Measurements from ENCODE around the gene KIF6. TPM values are rescaled to one million over a fixed set of nuclear protein-coding genes. Genes with fewer than 3 reads are reported as not detected.

KIF6 gene
- total and polyA plus RNA-seq, 4 donors: 2.0 to 4.8 (median 2.9) TPM

GRCh38 chr6:39608652-39609345, 116.4 kb downstream of the KIF6 start:
- WGBS (ENCODE audit: insufficient coverage): 90% methylated on average over 4 of the region's 7 CpGs
- no peak for DNase-seq (ENCODE audit: low read depth in 4 of 6, low spot score in 6 of 6)
- Histone ChIP-seq H3K27me3 (ENCODE audit: control insufficient read depth, insufficient read depth, low read length) (no peaks in the 10 kb centered on the region), H3K27ac (ENCODE audit: low read depth, low read length) (no peak overlapping the region), H3K4me1 (ENCODE audit: control insufficient read depth, insufficient read depth, low read length) (no peaks in the 10 kb centered on the region), H3K4me3 (ENCODE audit: low read depth, low read length) (no peak overlapping the region), H3K9me3 (ENCODE audit: control insufficient read depth, insufficient read depth, low read length) (no peaks in the 10 kb centered on the region), H3K36me3 (ENCODE audit: control insufficient read depth, insufficient read depth, low read length) (no peaks in the 10 kb centered on the region)

GRCh38 chr6:39602601-39603519, 122.3 kb downstream of the KIF6 start:
- Histone ChIP-seq H3K27ac (ENCODE audit: low read depth, low read length) (no peak overlapping the region), H3K4me1 (ENCODE audit: control insufficient read depth, insufficient read depth, low read length) (no peaks in the 10 kb centered on the region), H3K27me3 (ENCODE audit: control insufficient read depth, insufficient read depth, low read length) (no peaks in the 10 kb centered on the region), H3K36me3 (ENCODE audit: control insufficient read depth, insufficient read depth, low read length) (no peaks in the 10 kb centered on the region), H3K9me3 (ENCODE audit: control insufficient read depth, insufficient read depth, low read length) (no peaks in the 10 kb centered on the region), H3K4me3 (ENCODE audit: low read depth, low read length) (no peak overlapping the region)
- peak in 1 of 6 donors; percentile 19 for DNase-seq (ENCODE audit: low read depth in 4 of 6, low spot score in 6 of 6)
- 88% methylated on average over 3 of the region's 4 CpGs for WGBS (ENCODE audit: insufficient coverage)

GRCh38 chr6:39599973-39600372, 125.2 kb downstream of the KIF6 start:
- Histone ChIP-seq H3K4me1 (ENCODE audit: control insufficient read depth, insufficient read depth, low read length) (no peaks in the 10 kb centered on the region), H3K27ac (ENCODE audit: low read depth, low read length) (no peak overlapping the region), H3K9me3 (ENCODE audit: control insufficient read depth, insufficient read depth, low read length) (no peaks in the 10 kb centered on the region), H3K27me3 (ENCODE audit: control insufficient read depth, insufficient read depth, low read length) (no peaks in the 10 kb centered on the region), H3K36me3 (ENCODE audit: control insufficient read depth, insufficient read depth, low read length) (no peaks in the 10 kb centered on the region), H3K4me3 (ENCODE audit: low read depth, low read length) (no peak overlapping the region)
- peak in 2 of 6 donors; percentile 36 for DNase-seq (ENCODE audit: low read depth in 4 of 6, low spot score in 6 of 6)
- no CpG with 5 or more reads among the region's 2 CpGs for WGBS (ENCODE audit: insufficient coverage)

GRCh38 chr6:39599341-39599740, 125.9 kb downstream of the KIF6 start:
- Histone ChIP-seq H3K4me3 (ENCODE audit: low read depth, low read length) (no peak overlapping the region), H3K27ac (ENCODE audit: low read depth, low read length) (no peak overlapping the region), H3K4me1 (ENCODE audit: control insufficient read depth, insufficient read depth, low read length) (no peaks in the 10 kb centered on the region), H3K36me3 (ENCODE audit: control insufficient read depth, insufficient read depth, low read length) (no peaks in the 10 kb centered on the region), H3K9me3 (ENCODE audit: control insufficient read depth, insufficient read depth, low read length) (no peaks in the 10 kb centered on the region), H3K27me3 (ENCODE audit: control insufficient read depth, insufficient read depth, low read length) (no peaks in the 10 kb centered on the region)
- peak in 1 of 6 donors; percentile 13 for DNase-seq (ENCODE audit: low read depth in 4 of 6, low spot score in 6 of 6)
- WGBS (ENCODE audit: insufficient coverage): no CpG with 5 or more reads among the region's 2 CpGs

GRCh38 chr6:39594285-39594684, 130.9 kb downstream of the KIF6 start:
- WGBS (ENCODE audit: insufficient coverage): 57% methylated on average over 1 of the region's 2 CpGs

GRCh38 chr6:39593646-39594045, 131.6 kb downstream of the KIF6 start:
- Histone ChIP-seq H3K36me3 (ENCODE audit: control insufficient read depth, insufficient read depth, low read length) (no peaks in the 10 kb centered on the region), H3K4me3 (ENCODE audit: low read depth, low read length) (no peak overlapping the region), H3K27me3 (ENCODE audit: control insufficient read depth, insufficient read depth, low read length) (no peaks in the 10 kb centered on the region), H3K9me3 (ENCODE audit: control insufficient read depth, insufficient read depth, low read length) (no peaks in the 10 kb centered on the region), H3K4me1 (ENCODE audit: control insufficient read depth, insufficient read depth, low read length) (no peaks in the 10 kb centered on the region), H3K27ac (ENCODE audit: low read depth, low read length) (no peak overlapping the region)
- DNase-seq (ENCODE audit: low read depth in 4 of 6, low spot score in 6 of 6): peak in 2 of 6 donors; percentile 36 to 40
- 73% methylated on average over 2 of the region's 2 CpGs for WGBS (ENCODE audit: insufficient coverage)

More at GRCh38 chr6:39594285-39594684, 130.9 kb downstream of the KIF6 start:
- H3K4me1 ChIP-seq (ENCODE audit: control insufficient read depth, insufficient read depth, low read length): no peaks in the 10 kb centered on the region
- no peak overlapping the region for H3K27ac ChIP-seq (ENCODE audit: low read depth, low read length)
- H3K9me3 ChIP-seq (ENCODE audit: control insufficient read depth, insufficient read depth, low read length): no peaks in the 10 kb centered on the region
- no peaks in the 10 kb centered on the region for H3K36me3 ChIP-seq (ENCODE audit: control insufficient read depth, insufficient read depth, low read length)
- peak in 1 of 6 donors; percentile 56 for DNase-seq (ENCODE audit: low read depth in 4 of 6, low spot score in 6 of 6)
- H3K27me3 ChIP-seq (ENCODE audit: control insufficient read depth, insufficient read depth, low read length): no peaks in the 10 kb centered on the region
- H3K4me3 ChIP-seq (ENCODE audit: low read depth, low read length): no peak overlapping the region

GRCh38 chr6:39590871-39591393, 134.3 kb downstream of the KIF6 start:
- Histone ChIP-seq H3K4me3 (ENCODE audit: low read depth, low read length) (no peak overlapping the region), H3K4me1 (ENCODE audit: control insufficient read depth, insufficient read depth, low read length) (no peaks in the 10 kb centered on the region), H3K27ac (ENCODE audit: low read depth, low read length) (no peak overlapping the region), H3K27me3 (ENCODE audit: control insufficient read depth, insufficient read depth, low read length) (no peaks in the 10 kb centered on the region), H3K9me3 (ENCODE audit: control insufficient read depth, insufficient read depth, low read length) (no peaks in the 10 kb centered on the region), H3K36me3 (ENCODE audit: control insufficient read depth, insufficient read depth, low read length) (no peaks in the 10 kb centered on the region)
- no peak for DNase-seq (ENCODE audit: low read depth in 4 of 6, low spot score in 6 of 6)
- 75% methylated on average over 4 of the region's 5 CpGs for WGBS (ENCODE audit: insufficient coverage)

- H3K4me3 ChIP-seq (ENCODE audit: low read depth, low read length): no peak overlapping the region
- no peaks in the 10 kb centered on the region for H3K36me3 ChIP-seq (ENCODE audit: control insufficient read depth, insufficient read depth, low read length)
- 89% methylated on average over 4 of the region's 4 CpGs for WGBS (ENCODE audit: insufficient coverage)
- no peaks in the 10 kb centered on the region for H3K27me3 ChIP-seq (ENCODE audit: control insufficient read depth, insufficient read depth, low read length)
- no peak for DNase-seq (ENCODE audit: low read depth in 4 of 6, low spot score in 6 of 6)
- no peak overlapping the region for H3K27ac ChIP-seq (ENCODE audit: low read depth, low read length)
- no peaks in the 10 kb centered on the region for H3K9me3 ChIP-seq (ENCODE audit: control insufficient read depth, insufficient read depth, low read length)
- no peaks in the 10 kb centered on the region for H3K4me1 ChIP-seq (ENCODE audit: control insufficient read depth, insufficient read depth, low read length)
These were observed 138.1 kb downstream of the KIF6 start for GRCh38 chr6:39587080-39587479.

GRCh38 chr6:39585641-39586040, 139.6 kb downstream of the KIF6 start:
- DNase-seq (ENCODE audit: low read depth in 4 of 6, low spot score in 6 of 6): no peak
- H3K27me3 ChIP-seq (ENCODE audit: control insufficient read depth, insufficient read depth, low read length): no peaks in the 10 kb centered on the region
- no peaks in the 10 kb centered on the region for H3K36me3 ChIP-seq (ENCODE audit: control insufficient read depth, insufficient read depth, low read length)
- no peak overlapping the region for H3K27ac ChIP-seq (ENCODE audit: low read depth, low read length)
- 100% methylated on average over 2 of the region's 2 CpGs for WGBS (ENCODE audit: insufficient coverage)
- H3K4me3 ChIP-seq (ENCODE audit: low read depth, low read length): no peak overlapping the region
- no peaks in the 10 kb centered on the region for H3K9me3 ChIP-seq (ENCODE audit: control insufficient read depth, insufficient read depth, low read length)
- H3K4me1 ChIP-seq (ENCODE audit: control insufficient read depth, insufficient read depth, low read length): no peaks in the 10 kb centered on the region
